ENCODE data around the gene TTLL11.
A peak's percentile ranks its signal among the peaks of the same experiment; 100 is the strongest.

The TTLL11 gene

GRCh38 chr9:121910491-121911040 is 182.5 kb downstream of the TTLL11 start:
- Histone ChIP-seq H3K27ac (no peak overlapping the region), H3K9ac (no peak overlapping the region), H3K4me3 (no peak overlapping the region), H3K27me3 (no peaks in the 10 kb centered on the region), H3K4me2 (peak overlapping the region in 10 of 11 experiments; percentile 2 to 47 (median 26); a peak in 12 of 22 replicates), H4K20me1 (no peaks in the 10 kb centered on the region), H3K9me3 (replicated peaks in 1 of 11) (no peaks in the 10 kb centered on the region), H3K36me3 (no peaks in the 10 kb centered on the region), H3K4me1 (peaks cover 0 to 34% (median 17%) of the 10 kb centered on the region in 10 experiments; a peak in 15 of 20 replicates)
- TF ChIP-seq Cebpa-rat (IDR thresholded peaks at IDR 0.05), result no peak

GRCh38 chr9:121909111-121909510 is 184.0 kb downstream of the TTLL11 start:
- Histone ChIP-seq H3K27ac (no peak overlapping the region), H3K9me3 (replicated peaks in 1 of 11) (no peaks in the 10 kb centered on the region), H3K4me3 (no peak overlapping the region), H4K20me1 (no peaks in the 10 kb centered on the region), H3K4me1 (peaks cover 0 to 34% (median 17%) of the 10 kb centered on the region in 10 experiments; a peak in 15 of 20 replicates), H3K27me3 (no peaks in the 10 kb centered on the region), H3K9ac (no peak overlapping the region), H3K4me2 (peak overlapping the region in 3 of 11 experiments; percentile 14 to 47 (median 37); a peak in 1 of 22 replicates), H3K36me3 (no peaks in the 10 kb centered on the region)
- no peak for TF ChIP-seq Cebpa-rat (IDR thresholded peaks at IDR 0.05)

- Histone ChIP-seq H3K27ac (no peak overlapping the region), H3K4me1 (peaks cover 7 to 37% (median 20%) of the 10 kb centered on the region in 10 experiments; a peak in 17 of 20 replicates), H3K27me3 (no peaks in the 10 kb centered on the region), H4K20me1 (no peaks in the 10 kb centered on the region), H3K9me3 (replicated peaks in 1 of 11) (peaks cover 0 to 3% (median under 1%) of the 10 kb centered on the region in 11 experiments; a peak in 6 of 22 replicates), H3K36me3 (no peaks in the 10 kb centered on the region), H3K9ac (no peak overlapping the region), H3K4me2 (peak overlapping the region in 4 of 11 experiments; percentile 26 to 48 (median 42); a peak in 6 of 22 replicates), H3K4me3 (no peak overlapping the region)
- TF ChIP-seq Cebpa-rat (IDR thresholded peaks at IDR 0.05), result no peak
These were observed 186.8 kb downstream of the TTLL11 start for GRCh38 chr9:121906074-121906870.

- H3K36me3 ChIP-seq, result no peaks in the 10 kb centered on the region
- peak overlapping the region in 3 of 11 experiments; percentile 1 to 24 (median 18); a peak in 5 of 22 replicates for H3K4me2 ChIP-seq
- H4K20me1 ChIP-seq, result no peaks in the 10 kb centered on the region
- no peak for TF ChIP-seq Cebpa-rat (IDR thresholded peaks at IDR 0.05)
- no peak overlapping the region for H3K4me3 ChIP-seq
- peaks cover 16 to 23% (median 19%) of the 10 kb centered on the region in 11 experiments for H3K9me3 ChIP-seq (replicated peaks in 1 of 11)
- H3K4me1 ChIP-seq, result peaks cover 11 to 26% (median 16%) of the 10 kb centered on the region in 10 experiments
- no peaks in the 10 kb centered on the region for H3K27me3 ChIP-seq
- no peak overlapping the region for H3K27ac ChIP-seq
- no peak overlapping the region for H3K9ac ChIP-seq
These were observed 190.5 kb downstream of the TTLL11 start for GRCh38 chr9:121902461-121903135.

GRCh38 chr9:121901616-121902015 is 191.5 kb downstream of the TTLL11 start:
- no peak for TF ChIP-seq Cebpa-rat (IDR thresholded peaks at IDR 0.05)
- Histone ChIP-seq H3K4me2 (peak overlapping the region in 2 of 11 experiments; percentile 25 to 35; a peak in 3 of 22 replicates), H3K27me3 (no peaks in the 10 kb centered on the region), H3K9me3 (replicated peaks in 1 of 11) (peaks cover 16 to 23% (median 19%) of the 10 kb centered on the region in 11 experiments), H4K20me1 (no peaks in the 10 kb centered on the region), H3K9ac (no peak overlapping the region), H3K27ac (no peak overlapping the region), H3K4me3 (no peak overlapping the region), H3K36me3 (no peaks in the 10 kb centered on the region), H3K4me1 (peaks cover 8 to 26% (median 20%) of the 10 kb centered on the region in 10 experiments)

GRCh38 chr9:121900163-121900562 is 192.9 kb downstream of the TTLL11 start:
- Histone ChIP-seq H3K27ac (no peak overlapping the region), H3K4me3 (no peak overlapping the region), H3K4me2 (no peak overlapping the region), H3K4me1 (peaks cover 0 to 30% (median 20%) of the 10 kb centered on the region in 10 experiments; a peak in 14 of 20 replicates), H3K9me3 (replicated peaks in 1 of 11) (peaks cover 16 to 23% (median 19%) of the 10 kb centered on the region in 11 experiments), H3K27me3 (no peaks in the 10 kb centered on the region), H3K9ac (no peak overlapping the region), H3K36me3 (no peaks in the 10 kb centered on the region), H4K20me1 (no peaks in the 10 kb centered on the region)
- TF ChIP-seq Cebpa-rat (IDR thresholded peaks at IDR 0.05), result no peak

GRCh38 chr9:121898856-121899255 is 194.3 kb downstream of the TTLL11 start:
- Histone ChIP-seq H3K9ac (no peak overlapping the region), H3K36me3 (no peaks in the 10 kb centered on the region), H3K27ac (no peak overlapping the region), H4K20me1 (no peaks in the 10 kb centered on the region), H3K4me2 (no peak overlapping the region), H3K4me3 (no peak overlapping the region), H3K4me1 (peaks cover 0 to 30% (median 20%) of the 10 kb centered on the region in 10 experiments; a peak in 14 of 20 replicates), H3K27me3 (no peaks in the 10 kb centered on the region), H3K9me3 (replicated peaks in 1 of 11) (peaks cover 16 to 23% (median 19%) of the 10 kb centered on the region in 11 experiments)
- TF ChIP-seq Cebpa-rat (IDR thresholded peaks at IDR 0.05), result no peak

GRCh38 chr9:121897140-121897539 is 196.0 kb downstream of the TTLL11 start:
- Histone ChIP-seq H4K20me1 (no peaks in the 10 kb centered on the region), H3K9ac (no peak overlapping the region), H3K9me3 (replicated peaks in 1 of 11) (peaks cover 16 to 23% (median 19%) of the 10 kb centered on the region in 11 experiments), H3K27ac (no peak overlapping the region), H3K4me3 (no peak overlapping the region), H3K27me3 (no peaks in the 10 kb centered on the region), H3K36me3 (no peaks in the 10 kb centered on the region), H3K4me1 (peaks cover 0 to 20% (median 12%) of the 10 kb centered on the region in 10 experiments; a peak in 13 of 20 replicates), H3K4me2 (no peak overlapping the region)
- TF ChIP-seq Cebpa-rat (IDR thresholded peaks at IDR 0.05), result no peak

GRCh38 chr9:121896545-121896943 is 196.6 kb downstream of the TTLL11 start:
- TF ChIP-seq Cebpa-rat (IDR thresholded peaks at IDR 0.05), result no peak
- no peak overlapping the region for H3K9ac ChIP-seq
- no peaks in the 10 kb centered on the region for H3K36me3 ChIP-seq
- H4K20me1 ChIP-seq, result no peaks in the 10 kb centered on the region
- H3K9me3 ChIP-seq (replicated peaks in 1 of 11), result peaks cover 16 to 23% (median 19%) of the 10 kb centered on the region in 11 experiments
- no peak overlapping the region for H3K4me2 ChIP-seq
- no peaks in the 10 kb centered on the region for H3K27me3 ChIP-seq
- H3K4me3 ChIP-seq, result no peak overlapping the region
- H3K27ac ChIP-seq, result no peak overlapping the region
- peaks cover 0 to 19% (median 10%) of the 10 kb centered on the region in 10 experiments; a peak in 13 of 20 replicates for H3K4me1 ChIP-seq

Data from BLaER1 treated with 17β-estradiol and CSF1 and Interleukin-3, amounts not matched to agents 10 nM and 100 nM (cell line).